ENCODE results near the gene SGIP1. TPM values are rescaled to one million over a fixed set of nuclear protein-coding genes. Genes with fewer than 3 reads are reported as not detected.
"Not testable (repeated sequence)": the region's sequence is repeated elsewhere in the genome, so short reads cannot be mapped to it uniquely, and the experiment has no call there.

The SGIP1 gene
- total RNA-seq, 1 donor from 2014 or later = 12.4 TPM

DNA sequence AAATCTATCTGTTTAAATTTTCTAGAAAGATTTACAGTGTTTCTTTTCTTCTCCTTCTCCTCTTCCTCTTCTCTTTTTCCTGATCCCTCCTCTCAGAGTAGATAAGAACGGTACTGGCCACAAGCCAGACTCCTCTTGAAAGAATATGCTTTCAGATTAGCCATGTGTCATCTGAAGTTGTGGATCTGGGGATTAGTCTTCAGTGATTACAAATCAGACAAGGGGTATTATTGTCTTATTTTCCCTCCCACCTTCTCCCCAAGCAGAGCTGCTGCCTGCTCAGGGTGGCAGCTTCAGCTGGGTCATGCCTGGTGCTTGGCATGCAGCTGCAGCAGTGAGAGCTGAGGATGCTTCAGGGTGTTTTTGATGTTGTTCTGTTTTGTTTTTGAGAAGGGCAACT is 42.7 kb downstream of the SGIP1 start:
- Histone ChIP-seq H3K36me3 (no peaks in the 10 kb centered on the region), H3K4me3 (no peak overlapping the region), H3K27ac (no peak overlapping the region), H3K4me1 (no peaks in the 10 kb centered on the region), H3K9me3 (no peaks in the 10 kb centered on the region), H3K27me3 (ENCODE audit: low read depth) (no peaks in the 10 kb centered on the region)
- DNase-seq = no peak
- intact Hi-C loops (cut with DNase I) = no loop called here
- TF ChIP-seq, protein P1, sequence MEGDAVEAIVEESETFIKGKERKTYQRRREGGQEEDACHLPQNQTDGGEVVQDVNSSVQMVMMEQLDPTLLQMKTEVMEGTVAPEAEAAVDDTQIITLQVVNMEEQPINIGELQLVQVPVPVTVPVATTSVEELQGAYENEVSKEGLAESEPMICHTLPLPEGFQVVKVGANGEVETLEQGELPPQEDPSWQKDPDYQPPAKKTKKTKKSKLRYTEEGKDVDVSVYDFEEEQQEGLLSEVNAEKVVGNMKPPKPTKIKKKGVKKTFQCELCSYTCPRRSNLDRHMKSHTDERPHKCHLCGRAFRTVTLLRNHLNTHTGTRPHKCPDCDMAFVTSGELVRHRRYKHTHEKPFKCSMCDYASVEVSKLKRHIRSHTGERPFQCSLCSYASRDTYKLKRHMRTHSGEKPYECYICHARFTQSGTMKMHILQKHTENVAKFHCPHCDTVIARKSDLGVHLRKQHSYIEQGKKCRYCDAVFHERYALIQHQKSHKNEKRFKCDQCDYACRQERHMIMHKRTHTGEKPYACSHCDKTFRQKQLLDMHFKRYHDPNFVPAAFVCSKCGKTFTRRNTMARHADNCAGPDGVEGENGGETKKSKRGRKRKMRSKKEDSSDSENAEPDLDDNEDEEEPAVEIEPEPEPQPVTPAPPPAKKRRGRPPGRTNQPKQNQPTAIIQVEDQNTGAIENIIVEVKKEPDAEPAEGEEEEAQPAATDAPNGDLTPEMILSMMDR (IDR thresholded peaks at IDR 0.05) = no peak
- ATAC-seq = no peak

DNA sequence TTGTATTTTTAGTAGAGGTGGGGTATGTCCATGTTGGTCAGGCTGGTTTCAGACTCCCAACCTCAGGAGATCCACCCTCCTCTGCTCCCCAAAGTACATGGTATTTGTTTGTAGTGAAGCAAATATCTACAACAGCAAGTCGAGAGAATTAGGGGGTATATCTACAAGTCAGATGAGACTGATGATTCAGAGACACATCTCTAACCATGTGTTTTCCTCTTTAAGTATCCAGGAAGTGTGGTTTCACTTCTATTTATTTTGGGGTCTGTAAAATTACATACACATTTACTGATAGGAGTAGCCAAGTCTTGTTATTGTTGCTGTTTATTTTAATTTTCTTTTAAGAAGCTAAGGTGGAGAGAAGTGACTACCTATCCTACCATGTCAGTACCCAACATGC is 44.9 kb downstream of the SGIP1 start:
- DNase-seq (no peak), ATAC-seq (no peak)
- Histone ChIP-seq H3K36me3 (no peaks in the 10 kb centered on the region), H3K27ac (no peak overlapping the region), H3K9me3 (no peaks in the 10 kb centered on the region), H3K27me3 (ENCODE audit: low read depth) (no peaks in the 10 kb centered on the region), H3K4me3 (no peak overlapping the region), H3K4me1 (no peaks in the 10 kb centered on the region)
- intact Hi-C loops (cut with DNase I) = no loop called here
- TF ChIP-seq, protein P1 (IDR thresholded peaks at IDR 0.05) = no peak

DNA sequence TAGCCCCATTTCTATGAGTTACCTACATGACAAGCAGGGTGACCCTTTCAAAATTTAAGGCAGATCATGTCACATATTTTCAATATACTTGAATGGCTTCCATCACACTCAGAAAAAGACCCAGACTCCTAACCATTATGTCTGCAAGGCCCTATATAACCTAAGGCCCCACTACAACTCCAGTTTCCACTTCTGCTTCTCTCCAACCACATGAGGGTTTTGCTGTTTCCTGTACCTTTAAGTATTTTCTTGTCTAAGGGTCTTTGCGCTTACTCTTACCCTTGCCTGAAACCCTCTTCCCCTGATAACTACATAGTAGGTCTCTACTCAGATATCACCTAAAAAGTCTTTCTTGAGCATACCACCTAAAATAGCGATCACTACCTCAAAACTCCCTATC is 46.1 kb downstream of the SGIP1 start:
- Histone ChIP-seq H3K27me3 (ENCODE audit: low read depth) (no peaks in the 10 kb centered on the region), H3K36me3 (no peaks in the 10 kb centered on the region), H3K4me1 (no peaks in the 10 kb centered on the region), H3K9me3 (no peaks in the 10 kb centered on the region), H3K4me3 (no peak overlapping the region), H3K27ac (no peak overlapping the region)
- ATAC-seq (no peak), DNase-seq (no peak)
- TF ChIP-seq, protein P1 (IDR thresholded peaks at IDR 0.05) = no peak
- intact Hi-C loops (cut with DNase I) = no loop called here

DNA sequence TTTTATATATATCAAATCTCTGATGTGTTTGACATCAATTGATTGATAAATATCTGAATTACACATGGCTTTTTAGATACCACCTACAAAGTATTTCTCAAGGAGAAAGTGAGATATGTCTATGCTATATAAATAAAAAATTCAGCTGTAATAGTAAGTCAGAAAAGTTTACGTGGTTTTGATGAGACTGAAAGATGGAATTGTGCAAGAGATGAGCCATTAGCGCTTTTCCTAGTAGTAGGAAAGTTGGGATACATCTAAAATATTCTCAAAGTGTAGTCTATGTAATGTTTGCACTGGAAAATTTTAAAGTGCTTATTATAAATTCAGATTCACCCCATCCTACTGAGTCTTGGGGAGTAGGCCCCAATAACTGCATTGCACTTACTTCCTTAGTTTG is 49.1 kb downstream of the SGIP1 start:
- Histone ChIP-seq H3K36me3 (no peaks in the 10 kb centered on the region), H3K4me3 (no peak overlapping the region), H3K27me3 (ENCODE audit: low read depth) (no peaks in the 10 kb centered on the region), H3K27ac (no peak overlapping the region), H3K4me1 (no peaks in the 10 kb centered on the region), H3K9me3 (no peaks in the 10 kb centered on the region)
- intact Hi-C loops (cut with DNase I) = no loop called here
- TF ChIP-seq, protein P1 (IDR thresholded peaks at IDR 0.05) = no peak
- no peak for ATAC-seq
- DNase-seq = no peak

DNA sequence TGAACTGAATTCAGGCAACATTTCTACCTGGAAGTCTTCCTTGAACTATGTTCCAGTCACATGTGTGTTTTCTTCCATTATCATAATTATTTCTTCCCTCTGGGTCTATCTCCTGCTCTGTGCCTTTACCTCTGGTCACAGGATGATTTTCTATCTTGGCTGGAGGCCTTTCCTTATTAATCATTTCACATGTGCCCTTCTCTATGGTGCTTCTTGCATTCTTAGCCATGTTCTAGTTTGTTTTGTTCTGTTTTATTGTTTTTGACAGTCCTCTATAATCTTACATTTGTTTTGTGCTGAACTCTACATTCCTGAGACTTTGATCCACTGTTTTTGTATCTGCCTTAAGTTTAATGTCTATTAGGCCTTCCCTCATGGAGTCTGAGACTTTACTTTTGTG is 51.0 kb downstream of the SGIP1 start:
- H3K4me3 ChIP-seq = no peak overlapping the region
- intact Hi-C loops (cut with DNase I) = no loop called here
- DNase-seq = no peak
- H3K36me3 ChIP-seq = no peaks in the 10 kb centered on the region
- TF ChIP-seq, protein P1 (IDR thresholded peaks at IDR 0.05) = no peak
- H3K9me3 ChIP-seq = no peaks in the 10 kb centered on the region
- H3K27ac ChIP-seq = no peak overlapping the region
- no peaks in the 10 kb centered on the region for H3K27me3 ChIP-seq (ENCODE audit: low read depth)
- H3K4me1 ChIP-seq = no peaks in the 10 kb centered on the region
- ATAC-seq = no peak

DNA sequence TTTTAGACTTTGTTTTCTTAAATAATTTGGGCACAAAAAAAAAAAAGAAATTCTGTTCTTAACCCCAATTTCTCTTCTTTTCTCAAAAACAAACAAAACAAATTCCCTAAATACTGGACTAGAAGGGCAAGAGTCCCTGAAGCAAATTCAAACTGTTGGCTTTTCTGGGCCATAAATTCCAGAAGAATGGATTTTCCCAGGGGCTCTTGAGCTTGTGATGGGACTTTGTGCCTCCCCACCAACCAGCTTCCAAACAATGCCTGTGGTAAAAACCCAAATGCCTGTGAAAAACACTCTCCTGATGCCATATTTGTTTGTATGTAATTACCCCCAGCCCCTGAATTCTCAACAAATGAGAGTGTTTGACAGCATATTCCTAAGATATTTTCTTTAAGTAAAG is 55.4 kb downstream of the SGIP1 start:
- H3K4me3 ChIP-seq = no peak overlapping the region
- intact Hi-C loops (cut with DNase I) = no loop called here

DNA sequence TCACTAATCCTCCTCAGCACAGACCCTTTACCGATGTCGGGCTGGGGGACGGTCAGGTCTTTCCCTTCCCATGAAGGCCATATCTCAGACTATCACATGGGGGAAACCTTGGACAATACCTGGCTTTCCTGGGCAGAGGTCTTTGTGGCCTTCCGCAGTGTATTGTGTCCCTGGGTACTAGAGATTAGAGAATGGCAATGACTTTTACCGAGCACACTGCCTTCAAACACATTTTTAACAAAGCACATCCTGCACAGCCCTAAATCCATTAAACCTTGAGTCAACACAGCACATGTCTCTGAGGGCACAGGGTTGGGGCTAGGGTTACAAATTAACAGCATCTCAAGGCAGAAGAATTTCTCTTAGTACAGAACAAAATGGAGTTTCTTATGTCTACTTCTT is 58.2 kb downstream of the SGIP1 start:
- intact Hi-C loops (cut with DNase I); DNase-seq; H3K27me3 ChIP-seq (ENCODE audit: low read depth); H3K4me3 ChIP-seq; H3K4me1 ChIP-seq; H3K36me3 ChIP-seq; ATAC-seq; H3K9me3 ChIP-seq; H3K27ac ChIP-seq: not testable (repeated sequence)

More for the DNA sequence above, 55.4 kb downstream of the SGIP1 start:
- ATAC-seq = no peak
- no peaks in the 10 kb centered on the region for H3K36me3 ChIP-seq
- no peaks in the 10 kb centered on the region for H3K4me1 ChIP-seq
- no peak for DNase-seq
- TF ChIP-seq, protein P1 (IDR thresholded peaks at IDR 0.05) = no peak
- H3K27ac ChIP-seq = no peak overlapping the region
- no peaks in the 10 kb centered on the region for H3K9me3 ChIP-seq
- no peaks in the 10 kb centered on the region for H3K27me3 ChIP-seq (ENCODE audit: low read depth)
